Choroid plexus epithelial cell (primary cell): ENCODE data around the gene AGAP4.
"Not testable (repeated sequence)": the region's sequence is repeated elsewhere in the genome, so short reads cannot be mapped to it uniquely, and the experiment has no call there.

Experiments
- DNase-seq: peaks from one replicate; pipeline ENCODE4 v3.0.0-alpha.2; 2010; ENCODE audit warnings: low read depth
- H3K4me3 ChIP-seq: 2 replicates; pipeline ENCODE4 v1.5.1; 2011; ENCODE audit warnings: low read depth, mild to moderate bottlenecking, control low read depth, low read length, moderate library complexity
- CTCF ChIP-seq: conservative IDR thresholded peaks from 2 replicates; pipeline ENCODE4 v1.5.1; 2011; ENCODE audit warnings: low read depth, mild to moderate bottlenecking, control low read depth, inconsistent platforms, low read length, moderate library complexity

The AGAP4 gene

GRCh38 chr10:45817130-45817859 lies 30.0 kb downstream of the AGAP4 start:
- no peak for TF ChIP-seq CTCF
- DNase-seq = no peak
- H3K4me3 ChIP-seq = no peak overlapping the region

GRCh38 chr10:45814146-45814545 lies 33.2 kb downstream of the AGAP4 start:
- DNase-seq = peak; percentile 79

GRCh38 chr10:45812959-45813358 lies 34.3 kb downstream of the AGAP4 start:
- H3K4me3 ChIP-seq, DNase-seq: not testable (repeated sequence)

More at GRCh38 chr10:45814146-45814545, 33.2 kb downstream of the AGAP4 start:
- H3K4me3 ChIP-seq = not testable (repeated sequence)

- no peak overlapping the region for H3K4me3 ChIP-seq
- DNase-seq = peak; percentile 21
- no peak for TF ChIP-seq CTCF
Measured at GRCh38 chr10:45811075-45811474, 36.2 kb downstream of the AGAP4 start.

GRCh38 chr10:45809837-45810236 lies 37.5 kb downstream of the AGAP4 start:
- peak; percentile 39 for DNase-seq
- no peak overlapping the region for H3K4me3 ChIP-seq
- peak; percentile 47 for TF ChIP-seq CTCF

GRCh38 chr10:45804996-45805395 lies 42.3 kb downstream of the AGAP4 start:
- H3K4me3 ChIP-seq = not testable (repeated sequence)
- peak; percentile 55 for DNase-seq

- DNase-seq = peak; percentile 70
- H3K4me3 ChIP-seq = not testable (repeated sequence)
Measured at GRCh38 chr10:45803060-45804010, 44.0 kb downstream of the AGAP4 start.

GRCh38 chr10:45794761-45795160 lies 52.5 kb downstream of the AGAP4 start:
- not testable (repeated sequence) for H3K4me3 ChIP-seq, DNase-seq

- DNase-seq, H3K4me3 ChIP-seq: not testable (repeated sequence)
Measured at GRCh38 chr10:45790694-45791426, 56.4 kb downstream of the AGAP4 start.

- H3K4me3 ChIP-seq, DNase-seq: not testable (repeated sequence)
Measured at GRCh38 chr10:45789991-45790390, 57.3 kb downstream of the AGAP4 start.

- DNase-seq, H3K4me3 ChIP-seq: not testable (repeated sequence)
Measured at GRCh38 chr10:45787212-45787741, 60.0 kb downstream of the AGAP4 start.

GRCh38 chr10:45786217-45786616 lies 61.1 kb downstream of the AGAP4 start:
- not testable (repeated sequence) for H3K4me3 ChIP-seq, DNase-seq
